PC-3 (cell line): ENCODE measurements around the gene TMEM163. TPM values are rescaled to one million over a fixed set of nuclear protein-coding genes. Genes with fewer than 3 reads are reported as not detected.
A peak's percentile ranks its signal among the peaks of the same experiment; 100 is the strongest.

Source experiments
- ATAC-seq: fragments of 200-7000 bp; cut with Tn5 transposase; 2 replicates; pipeline ENCODE4 v1.9.1; 2020; ENCODE audit warnings: mild to moderate bottlenecking, moderate library complexity
- BruUV-seq: library from RNA; stranded (reverse); fragments of 400-500 nt; replicated peaks from 2 replicates; lab custom pipeline; 2021; lab: Mats Ljungman, UMichigan
- CTCF ChIA-PET: fragments of 300-600 bp; sonication (Branson Sonifier 250); formaldehyde crosslinking; loops from one replicate; lab custom pipeline; 2022; ENCODE audit warnings: antibody characterized with exemption; lab: Charles Lee
- POLR2A ChIA-PET: fragments of 300-600 bp; sonication (Branson Sonifier 250); formaldehyde crosslinking; loops from one replicate; lab custom pipeline; 2022; ENCODE audit warnings: antibody characterized with exemption; ENCODE audit not compliant: unreplicated experiment; lab: Charles Lee
- DNase-seq: peaks from one replicate; pipeline ENCODE4 v3.0.0-alpha.2; 2015
- H2AFZ ChIP-seq: fragments of 300-600 bp; sonication (generic); 2 replicates; pipeline ENCODE4 v1.6.0; 2016; ENCODE audit warnings: antibody characterized with exemption, low read length
- H3F3A ChIP-seq: fragments of 300-600 bp; sonication (generic); one replicate; pipeline ENCODE4 v1.6.0; 2017; ENCODE audit warnings: antibody characterized with exemption, low read length, control low read depth, mild to moderate bottlenecking; ENCODE audit not compliant: unreplicated experiment
- H3K27ac ChIP-seq: fragments of 300-600 bp; sonication (generic); 2 replicates; pipeline ENCODE4 v1.5.1; 2016; ENCODE audit warnings: mild to moderate bottlenecking, low read length
- H3K27me3 ChIP-seq: fragments of 300-600 bp; sonication (generic); 2 replicates; pipeline ENCODE4 v1.6.1; 2016; ENCODE audit warnings: low read length, mixed read lengths
- H3K36me3 ChIP-seq: fragments of 300-600 bp; sonication (generic); 2 replicates; pipeline ENCODE4 v1.6.1; 2016; ENCODE audit warnings: low read depth, mixed run types, low read length, mixed read lengths
- H3K4me1 ChIP-seq: fragments of 300-600 bp; sonication (generic); 2 replicates; pipeline ENCODE4 v1.5.1; 2016; ENCODE audit warnings: low read length; ENCODE audit not compliant: insufficient read depth
- H3K4me2 ChIP-seq: fragments of 300-600 bp; sonication (generic); 2 replicates; pipeline ENCODE4 v1.6.0; 2016; ENCODE audit warnings: low read length
- H3K4me3 ChIP-seq: fragments of 300-600 bp; sonication (generic); 2 replicates; pipeline ENCODE4 v1.5.1; 2016; ENCODE audit warnings: mild to moderate bottlenecking, low read length, mixed read lengths
- H3K79me2 ChIP-seq: fragments of 300-600 bp; sonication (generic); 2 replicates; pipeline ENCODE4 v1.6.1; 2017; ENCODE audit warnings: low read length, mixed read lengths
- H3K9ac ChIP-seq: fragments of 300-600 bp; sonication (generic); 2 replicates; pipeline ENCODE4 v1.6.0; 2016; ENCODE audit warnings: mild to moderate bottlenecking, low read length
- H3K9me2 ChIP-seq: fragments of 300-600 bp; sonication (generic); replicated peaks from 2 replicates; pipeline ENCODE4 v1.6.1; 2016; ENCODE audit warnings: mixed run types, low read length, mixed read lengths
- H3K9me3 ChIP-seq: fragments of 300-600 bp; sonication (generic); 2 replicates; pipeline ENCODE4 v1.6.1; 2016; ENCODE audit warnings: low read length, mixed read lengths
- H4K20me1 ChIP-seq: fragments of 300-600 bp; sonication (generic); 2 replicates; pipeline ENCODE4 v1.6.1; 2016; ENCODE audit warnings: low read length, mixed read lengths
- EZH2 ChIP-seq: fragments of 300-600 bp; sonication (generic); IDR thresholded peaks from one replicate; pipeline ENCODE4 v1.6.1; 2017; ENCODE audit warnings: antibody characterized with exemption, mild to moderate bottlenecking, low read length; ENCODE audit not compliant: unreplicated experiment
- EZH2phosphoT487 ChIP-seq: fragments of 300-600 bp; sonication (generic); IDR thresholded peaks from 2 replicates; pipeline ENCODE4 v1.6.1; 2018; ENCODE audit warnings: mild to moderate bottlenecking, antibody characterized with exemption, low read length, borderline replicate concordance
- intact Hi-C: fragments of 100-400 bp; cut with micrococcal nuclease; formaldehyde crosslinking; loops from 2 replicates; pipeline ENCODE4 v1.9.0; 2023
- total RNA-seq: library from RNA; depleted of rRNA; stranded (reverse); fragments of >200 nt; gene quantifications from 2 replicates; pipeline ENCODE4 v1.2.3, GENCODE V29; 2014
- TF ChIP-seq, protein P1 (sequence below): fragments of 300-600 bp; sonication (generic); conservative IDR thresholded peaks from 2 replicates; pipeline ENCODE4 v1.5.1; 2017; ENCODE audit warnings: antibody characterized with exemption, low read depth, mild to moderate bottlenecking, low read length

TMEM163 gene
- total RNA-seq, 1 experiment from 2014 or later, result 0.47 TPM

DNA sequence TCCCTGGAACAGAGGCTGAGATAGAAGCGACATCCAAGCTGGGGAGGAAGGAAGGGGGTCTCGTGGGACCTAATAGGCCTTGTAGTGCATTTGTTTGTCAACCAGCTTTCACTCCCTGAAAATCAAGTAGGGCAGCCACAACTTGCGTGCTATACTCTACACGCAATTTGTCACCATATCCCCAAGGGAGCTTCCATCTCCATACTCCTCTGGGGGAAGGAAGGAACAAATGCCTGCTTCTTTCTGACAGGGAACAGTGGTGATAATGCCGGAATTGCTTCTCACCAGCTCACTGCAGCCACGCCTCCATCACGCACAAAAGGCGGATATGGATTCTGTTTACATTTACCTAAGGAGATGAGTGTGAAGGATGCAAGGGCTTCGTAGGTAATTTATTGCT lies 213.4 kb downstream of the TMEM163 start:
- Histone ChIP-seq H3K27ac (0 out of 2 replicates have a peak overlapping the region, but pooled peaks have one; percentile 17), H3K27me3 (no peaks in the 10 kb centered on the region), H3K4me3 (no peak overlapping the region), H3K4me1 (0 out of 2 replicates have a peak, but pooled peaks cover 4% of the 10 kb centered on the region), H3K36me3 (no peaks in the 10 kb centered on the region), H2AFZ (no peak overlapping the region), H4K20me1 (no peaks in the 10 kb centered on the region), H3K9me2 (no peaks in the 10 kb centered on the region), H3K9me3 (no peaks in the 10 kb centered on the region), H3F3A (no peaks in the 10 kb centered on the region), H3K9ac (no peak overlapping the region), H3K79me2 (no peaks in the 10 kb centered on the region), H3K4me2 (no peak overlapping the region)
- intact Hi-C loops, result no loop called here
- DNase-seq (no peak), ATAC-seq (no peak)
- ChIA-PET CTCF (no interaction called here), POLR2A (no interaction called here)
- TF ChIP-seq EZH2, result no peak
- TF ChIP-seq EZH2phosphoT487, result no peak
- TF ChIP-seq, protein P1, sequence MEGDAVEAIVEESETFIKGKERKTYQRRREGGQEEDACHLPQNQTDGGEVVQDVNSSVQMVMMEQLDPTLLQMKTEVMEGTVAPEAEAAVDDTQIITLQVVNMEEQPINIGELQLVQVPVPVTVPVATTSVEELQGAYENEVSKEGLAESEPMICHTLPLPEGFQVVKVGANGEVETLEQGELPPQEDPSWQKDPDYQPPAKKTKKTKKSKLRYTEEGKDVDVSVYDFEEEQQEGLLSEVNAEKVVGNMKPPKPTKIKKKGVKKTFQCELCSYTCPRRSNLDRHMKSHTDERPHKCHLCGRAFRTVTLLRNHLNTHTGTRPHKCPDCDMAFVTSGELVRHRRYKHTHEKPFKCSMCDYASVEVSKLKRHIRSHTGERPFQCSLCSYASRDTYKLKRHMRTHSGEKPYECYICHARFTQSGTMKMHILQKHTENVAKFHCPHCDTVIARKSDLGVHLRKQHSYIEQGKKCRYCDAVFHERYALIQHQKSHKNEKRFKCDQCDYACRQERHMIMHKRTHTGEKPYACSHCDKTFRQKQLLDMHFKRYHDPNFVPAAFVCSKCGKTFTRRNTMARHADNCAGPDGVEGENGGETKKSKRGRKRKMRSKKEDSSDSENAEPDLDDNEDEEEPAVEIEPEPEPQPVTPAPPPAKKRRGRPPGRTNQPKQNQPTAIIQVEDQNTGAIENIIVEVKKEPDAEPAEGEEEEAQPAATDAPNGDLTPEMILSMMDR, result no peak
- no TSS peak for BruUV-seq

DNA sequence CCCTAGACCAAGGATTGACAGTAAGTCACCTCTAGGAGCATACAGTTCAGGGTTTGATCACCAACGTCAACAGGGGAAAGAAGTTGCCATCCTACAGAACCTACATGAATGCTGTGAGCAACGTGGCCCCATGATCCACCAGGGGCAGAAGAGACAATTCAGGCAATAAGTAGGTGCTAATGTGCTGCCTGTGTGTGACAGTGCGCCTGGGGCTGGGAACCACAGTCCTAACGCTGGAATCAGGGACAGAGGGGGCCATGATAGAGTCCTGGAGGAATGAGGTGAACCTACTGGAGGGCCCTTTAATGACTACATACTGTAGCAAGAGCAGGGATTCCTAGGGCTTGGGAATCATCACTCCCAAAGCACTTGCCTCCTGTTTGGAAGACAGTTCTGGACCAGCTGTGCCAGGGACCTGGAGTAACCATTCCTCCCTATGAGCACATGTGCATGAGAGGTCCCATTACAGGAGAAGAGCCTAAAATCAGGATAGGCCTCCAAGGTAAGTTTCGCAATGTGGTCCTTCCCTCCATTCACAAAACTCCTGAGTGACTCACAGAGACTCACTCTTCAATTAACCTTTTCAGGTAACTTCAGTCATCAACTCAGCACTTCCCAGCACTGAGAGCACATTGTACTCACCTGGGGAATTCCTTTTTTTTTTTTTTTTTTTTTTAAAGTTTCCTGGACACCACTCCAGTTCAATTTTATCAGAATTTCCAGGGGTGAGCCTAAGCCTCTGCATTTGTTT lies 214.0 kb downstream of the TMEM163 start:
- CTCF ChIA-PET, result no interaction called here
- H4K20me1 ChIP-seq, result no peaks in the 10 kb centered on the region
- no peak overlapping the region for H2AFZ ChIP-seq
- no peak overlapping the region for H3K4me3 ChIP-seq
- ATAC-seq (no peak), DNase-seq (peak; percentile 71)
- TF ChIP-seq EZH2 (no peak), EZH2phosphoT487 (no peak)
- TF ChIP-seq, protein P1, result no peak
- H3K9ac ChIP-seq, result no peak overlapping the region
- POLR2A ChIA-PET, result no interaction called here
- no peak overlapping the region for H3K4me2 ChIP-seq
- H3K27me3 ChIP-seq, result no peaks in the 10 kb centered on the region
- intact Hi-C loops, result no loop called here
- H3K27ac ChIP-seq, result 0 out of 2 replicates have a peak overlapping the region, but pooled peaks have one; percentile 17
- H3F3A ChIP-seq, result no peaks in the 10 kb centered on the region
- no peaks in the 10 kb centered on the region for H3K36me3 ChIP-seq
- no peaks in the 10 kb centered on the region for H3K79me2 ChIP-seq
- BruUV-seq, result no TSS peak
- no peaks in the 10 kb centered on the region for H3K9me2 ChIP-seq
- no peaks in the 10 kb centered on the region for H3K9me3 ChIP-seq
- H3K4me1 ChIP-seq, result 0 out of 2 replicates have a peak, but pooled peaks cover 4% of the 10 kb centered on the region

DNA sequence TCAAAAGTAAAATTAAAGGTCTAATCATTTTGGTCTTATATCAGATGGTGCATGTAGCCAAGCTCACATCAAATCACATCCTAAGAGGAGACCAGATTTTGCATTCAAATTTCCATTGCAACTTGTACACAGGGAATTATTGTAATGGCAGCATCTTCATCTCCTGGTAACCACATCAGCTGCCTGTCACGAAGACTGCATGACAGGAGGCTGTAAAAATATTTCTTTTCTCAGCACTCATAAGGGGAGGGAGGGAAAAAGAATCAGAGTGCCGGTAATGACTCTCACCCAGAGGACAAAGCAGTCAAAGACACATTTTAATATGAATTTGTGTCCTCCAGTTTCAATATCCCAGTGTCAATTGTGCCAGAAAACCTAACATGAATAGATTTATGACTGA lies 216.7 kb downstream of the TMEM163 start:
- TF ChIP-seq EZH2 (no peak), EZH2phosphoT487 (no peak)
- TF ChIP-seq, protein P1, result no peak
- ChIA-PET POLR2A (no interaction called here), CTCF (no interaction called here)
- Histone ChIP-seq H3K9me2 (no peaks in the 10 kb centered on the region), H3K9me3 (no peaks in the 10 kb centered on the region), H4K20me1 (no peaks in the 10 kb centered on the region), H3K4me1 (0 out of 2 replicates have a peak, but pooled peaks cover 4% of the 10 kb centered on the region), H2AFZ (no peak overlapping the region), H3K4me2 (no peak overlapping the region), H3F3A (no peaks in the 10 kb centered on the region), H3K27ac (no peak overlapping the region), H3K4me3 (no peak overlapping the region), H3K27me3 (no peaks in the 10 kb centered on the region), H3K36me3 (no peaks in the 10 kb centered on the region), H3K9ac (no peak overlapping the region), H3K79me2 (no peaks in the 10 kb centered on the region)
- intact Hi-C loops, result no loop called here
- no TSS peak for BruUV-seq
- no peak for ATAC-seq
- no peak for DNase-seq
